ENCODE measurements around the gene EML6. TPM values are rescaled to one million over a fixed set of nuclear protein-coding genes. Genes with fewer than 3 reads are reported as not detected.

EML6 gene
- total and polyA plus RNA-seq, 5 donors: 0.26 to 1.5 (median 0.72) TPM

DNA sequence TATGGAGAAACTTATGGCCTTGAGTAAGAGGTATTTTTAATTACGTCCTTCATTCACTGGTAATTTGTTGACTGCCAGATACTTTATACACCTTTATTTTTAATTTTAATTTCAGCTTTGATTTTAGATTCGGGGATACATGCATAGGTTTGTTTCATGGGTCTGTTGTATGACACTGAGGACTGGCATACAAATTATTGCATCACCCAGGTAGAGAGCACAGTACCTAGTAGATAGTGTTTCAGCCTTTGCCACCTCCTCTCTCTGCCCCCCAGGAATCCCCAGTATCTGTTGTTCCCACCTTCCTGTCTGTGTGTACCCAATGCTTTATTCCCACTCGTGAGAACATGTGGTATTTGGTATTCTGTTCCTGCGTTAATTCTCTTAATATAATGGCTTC is 188.8 kb downstream of the EML6 start:
- intact Hi-C loops (cut with DNase I): no loop called here
- no peak for ATAC-seq
- DNase-seq: no peak
- Histone ChIP-seq H3K27me3 (ENCODE audit: control insufficient read depth, insufficient read depth) (no peaks in the 10 kb centered on the region), H3K27ac (ENCODE audit: low read length) (no peak overlapping the region), H3K4me3 (ENCODE audit: low read length) (no peak overlapping the region), H3K9me3 (ENCODE audit: control insufficient read depth, low read length) (no peaks in the 10 kb centered on the region), H3K4me1 (ENCODE audit: control insufficient read depth, insufficient read depth, low read length) (no peaks in the 10 kb centered on the region)
- 91% methylated on average over 4 of the region's 4 CpGs for WGBS

DNA sequence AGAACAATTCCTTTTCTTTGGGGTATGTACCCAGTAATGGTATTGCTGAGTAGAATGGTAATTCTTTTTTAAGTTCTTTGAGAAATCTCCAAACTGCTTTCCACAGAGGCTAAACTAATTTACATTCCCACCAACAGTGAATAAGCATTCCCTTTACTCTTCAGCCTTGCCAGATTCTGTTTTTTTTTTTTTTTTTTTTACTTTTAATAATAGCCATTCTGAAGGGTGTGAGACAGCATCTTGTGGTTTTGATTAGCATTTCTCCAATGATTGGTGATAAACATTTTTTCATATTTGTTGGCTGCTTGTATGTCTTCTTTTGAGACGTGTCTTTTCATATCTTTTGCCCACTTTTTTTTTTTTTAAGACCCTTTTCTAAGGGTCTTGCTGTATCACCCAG is 189.4 kb downstream of the EML6 start:
- no peak for ATAC-seq

DNA sequence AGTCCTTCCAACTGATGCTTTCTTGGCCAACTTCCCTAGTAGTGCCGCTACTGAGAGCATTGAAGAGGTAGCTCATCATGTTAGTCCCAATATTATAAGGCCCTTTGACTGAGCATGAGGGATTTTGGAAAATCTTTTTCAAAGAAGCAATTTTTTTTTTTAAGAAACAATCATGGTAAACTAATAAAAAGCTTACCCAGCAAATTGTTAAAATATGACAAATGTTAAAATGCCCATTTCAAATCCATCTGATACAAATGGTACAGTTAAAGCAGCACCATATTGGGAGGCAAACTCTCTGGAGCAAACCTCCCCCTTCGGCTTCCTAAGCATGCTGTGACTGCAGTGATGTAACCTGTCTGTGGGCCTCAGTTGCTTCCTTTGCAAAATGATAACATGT is 191.2 kb downstream of the EML6 start:
- 95% methylated on average over 2 of the region's 2 CpGs for WGBS
- H3K4me1 ChIP-seq (ENCODE audit: control insufficient read depth, insufficient read depth, low read length): no peaks in the 10 kb centered on the region
- ATAC-seq (no peak), DNase-seq (no peak)
- no peak overlapping the region for H3K27ac ChIP-seq (ENCODE audit: low read length)
- H3K4me3 ChIP-seq (ENCODE audit: low read length): no peak overlapping the region
- no peaks in the 10 kb centered on the region for H3K27me3 ChIP-seq (ENCODE audit: control insufficient read depth, insufficient read depth)
- intact Hi-C loops (cut with DNase I): no loop called here
- no peaks in the 10 kb centered on the region for H3K9me3 ChIP-seq (ENCODE audit: control insufficient read depth, low read length)

More for the DNA sequence above, 189.4 kb downstream of the EML6 start:
- no peak overlapping the region for H3K4me3 ChIP-seq (ENCODE audit: low read length)
- WGBS: 53% methylated on average over 1 of the region's 1 CpG
- H3K9me3 ChIP-seq (ENCODE audit: control insufficient read depth, low read length): no peaks in the 10 kb centered on the region
- no peaks in the 10 kb centered on the region for H3K27me3 ChIP-seq (ENCODE audit: control insufficient read depth, insufficient read depth)
- H3K27ac ChIP-seq (ENCODE audit: low read length): no peak overlapping the region
- H3K4me1 ChIP-seq (ENCODE audit: control insufficient read depth, insufficient read depth, low read length): no peaks in the 10 kb centered on the region
- intact Hi-C loops (cut with DNase I): no loop called here
- DNase-seq: no peak

DNA sequence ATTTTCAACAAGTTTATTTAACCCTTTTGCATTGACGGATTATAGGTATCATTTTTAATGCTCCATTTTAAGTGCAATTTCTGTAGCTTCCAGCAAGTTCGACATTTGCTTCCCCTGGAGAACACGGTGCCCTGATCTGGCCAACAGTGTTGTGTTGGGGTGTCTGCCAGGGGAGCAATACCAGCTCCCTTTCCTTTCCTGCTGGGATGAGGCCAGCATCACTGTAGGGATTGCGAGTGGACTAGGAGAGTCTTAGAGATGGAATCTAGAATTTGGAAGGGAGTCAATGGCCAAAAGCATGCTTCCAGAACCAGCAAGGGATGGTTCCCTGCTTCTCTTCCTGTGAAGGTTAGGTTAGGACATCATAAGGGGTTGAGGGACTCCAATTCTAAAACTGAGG is 191.6 kb downstream of the EML6 start:
- H3K4me3 ChIP-seq (ENCODE audit: low read length): no peak overlapping the region
- H3K9me3 ChIP-seq (ENCODE audit: control insufficient read depth, low read length): no peaks in the 10 kb centered on the region
- H3K4me1 ChIP-seq (ENCODE audit: control insufficient read depth, insufficient read depth, low read length): no peaks in the 10 kb centered on the region
- H3K27me3 ChIP-seq (ENCODE audit: control insufficient read depth, insufficient read depth): no peaks in the 10 kb centered on the region
- DNase-seq: no peak
- intact Hi-C loops (cut with DNase I): no loop called here
- 78% methylated on average over 4 of the region's 4 CpGs for WGBS
- H3K27ac ChIP-seq (ENCODE audit: low read length): no peak overlapping the region
- ATAC-seq: no peak

DNA sequence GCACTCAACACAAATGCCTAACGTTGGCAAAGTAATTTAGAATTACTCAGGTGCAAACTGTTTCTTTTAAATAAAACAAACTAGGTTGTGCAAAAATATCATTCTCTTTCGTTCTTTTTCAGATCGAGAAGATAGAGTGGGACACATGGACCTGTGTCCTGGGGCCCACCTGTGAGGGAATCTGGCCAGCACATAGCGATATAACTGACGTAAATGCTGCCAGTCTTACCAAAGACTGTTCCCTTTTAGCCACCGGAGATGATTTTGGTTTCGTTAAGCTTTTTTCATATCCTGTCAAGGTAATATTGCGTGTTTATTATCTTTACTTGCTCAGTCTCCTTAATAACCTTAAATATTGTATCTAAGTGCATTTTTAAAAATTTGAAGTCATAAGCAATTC is 193.2 kb downstream of the EML6 start:
- no peaks in the 10 kb centered on the region for H3K27me3 ChIP-seq (ENCODE audit: control insufficient read depth, insufficient read depth)
- H3K4me3 ChIP-seq (ENCODE audit: low read length): no peak overlapping the region
- no peak overlapping the region for H3K27ac ChIP-seq (ENCODE audit: low read length)
- DNase-seq (no peak), ATAC-seq (no peak)
- intact Hi-C loops (cut with DNase I): no loop called here
- H3K4me1 ChIP-seq (ENCODE audit: control insufficient read depth, insufficient read depth, low read length): no peaks in the 10 kb centered on the region
- WGBS: 94% methylated on average over 8 of the region's 8 CpGs
- no peaks in the 10 kb centered on the region for H3K9me3 ChIP-seq (ENCODE audit: control insufficient read depth, low read length)

DNA sequence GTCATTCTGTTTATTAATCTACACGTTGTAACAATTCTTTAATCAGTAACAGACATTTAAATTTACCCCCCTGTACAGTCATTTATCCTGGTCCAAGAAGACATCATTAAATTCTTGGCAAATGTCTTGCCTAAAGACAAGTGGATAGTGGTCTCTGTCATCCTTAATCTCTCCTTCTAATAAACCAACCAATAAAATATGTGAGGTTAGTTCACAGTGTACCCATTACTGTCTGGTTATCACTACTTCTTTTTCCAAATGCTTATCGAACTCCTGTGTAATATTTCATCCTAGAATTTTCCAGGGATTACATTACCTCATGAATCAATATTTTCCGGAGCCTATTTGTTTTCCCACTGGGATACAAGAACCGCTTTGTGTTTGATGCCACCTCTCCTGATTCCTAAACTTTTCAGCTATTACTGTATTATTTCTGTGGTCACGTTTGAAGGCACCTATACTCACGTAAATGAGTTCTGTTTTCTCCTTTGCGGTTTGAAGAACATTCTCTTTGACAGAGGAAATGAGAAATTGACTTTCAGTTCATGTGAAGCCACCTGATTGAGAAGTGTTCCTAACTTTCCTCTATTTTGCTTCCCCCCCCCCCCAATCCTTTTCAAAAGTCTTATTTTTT is 195.3 kb downstream of the EML6 start:
- DNase-seq (no peak), ATAC-seq (no peak)
- Histone ChIP-seq H3K27me3 (ENCODE audit: control insufficient read depth, insufficient read depth) (no peaks in the 10 kb centered on the region), H3K9me3 (ENCODE audit: control insufficient read depth, low read length) (no peaks in the 10 kb centered on the region), H3K4me3 (ENCODE audit: low read length) (no peak overlapping the region), H3K4me1 (ENCODE audit: control insufficient read depth, insufficient read depth, low read length) (no peaks in the 10 kb centered on the region), H3K27ac (ENCODE audit: low read length) (no peak overlapping the region)
- intact Hi-C loops (cut with DNase I): no loop called here
- 82% methylated on average over 7 of the region's 7 CpGs for WGBS

DNA sequence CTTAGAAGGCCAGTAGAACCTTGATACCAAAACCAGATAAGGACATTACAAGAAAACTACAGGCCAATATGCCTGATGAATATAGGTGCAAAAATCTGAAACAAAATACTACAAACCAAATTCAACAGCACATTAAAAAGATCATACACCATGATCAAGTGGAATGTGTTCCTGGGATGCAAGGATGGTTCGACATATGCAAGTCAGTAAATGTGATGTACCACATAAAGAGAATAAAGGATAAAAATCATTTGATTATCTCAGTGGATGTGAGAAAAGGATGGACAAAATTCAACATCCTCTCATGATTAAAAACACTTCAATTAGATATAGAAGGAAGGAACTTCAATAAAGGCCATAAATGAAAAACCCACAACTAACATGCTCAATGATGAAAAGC is 197.2 kb downstream of the EML6 start:
- Histone ChIP-seq H3K4me3 (ENCODE audit: low read length) (no peak overlapping the region), H3K4me1 (ENCODE audit: control insufficient read depth, insufficient read depth, low read length) (no peaks in the 10 kb centered on the region), H3K27ac (ENCODE audit: low read length) (no peak overlapping the region), H3K9me3 (ENCODE audit: control insufficient read depth, low read length) (no peaks in the 10 kb centered on the region), H3K27me3 (ENCODE audit: control insufficient read depth, insufficient read depth) (no peaks in the 10 kb centered on the region)
- DNase-seq (no peak), ATAC-seq (no peak)
- intact Hi-C loops (cut with DNase I): no loop called here
- WGBS: 99% methylated on average over 1 of the region's 1 CpG

DNA sequence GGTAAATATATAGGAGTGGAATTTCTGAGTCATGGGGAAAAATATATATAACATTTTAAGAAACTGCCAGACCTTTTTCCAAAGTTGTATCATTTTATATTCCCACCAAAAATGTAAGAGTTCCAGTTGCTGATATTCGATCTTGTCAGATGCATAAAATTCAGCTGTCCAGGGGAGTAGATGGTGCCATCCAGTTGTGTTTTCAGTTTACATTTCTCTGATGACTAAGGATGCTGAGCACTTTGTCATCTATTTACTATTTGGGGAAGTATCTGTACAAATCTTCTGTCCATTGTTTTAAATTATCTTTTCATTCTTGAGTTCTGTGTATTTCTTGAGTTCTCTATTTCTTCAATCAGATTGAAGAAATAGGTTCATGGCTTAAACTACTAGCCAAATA is 200.7 kb downstream of the EML6 start:
- Histone ChIP-seq H3K27me3 (ENCODE audit: control insufficient read depth, insufficient read depth) (no peaks in the 10 kb centered on the region), H3K9me3 (ENCODE audit: control insufficient read depth, low read length) (no peaks in the 10 kb centered on the region), H3K4me1 (ENCODE audit: control insufficient read depth, insufficient read depth, low read length) (no peaks in the 10 kb centered on the region), H3K27ac (ENCODE audit: low read length) (no peak overlapping the region), H3K4me3 (ENCODE audit: low read length) (no peak overlapping the region)
- ATAC-seq (no peak), DNase-seq (no peak)
- WGBS: 90% methylated on average over 1 of the region's 1 CpG
- intact Hi-C loops (cut with DNase I): no loop called here

DNA sequence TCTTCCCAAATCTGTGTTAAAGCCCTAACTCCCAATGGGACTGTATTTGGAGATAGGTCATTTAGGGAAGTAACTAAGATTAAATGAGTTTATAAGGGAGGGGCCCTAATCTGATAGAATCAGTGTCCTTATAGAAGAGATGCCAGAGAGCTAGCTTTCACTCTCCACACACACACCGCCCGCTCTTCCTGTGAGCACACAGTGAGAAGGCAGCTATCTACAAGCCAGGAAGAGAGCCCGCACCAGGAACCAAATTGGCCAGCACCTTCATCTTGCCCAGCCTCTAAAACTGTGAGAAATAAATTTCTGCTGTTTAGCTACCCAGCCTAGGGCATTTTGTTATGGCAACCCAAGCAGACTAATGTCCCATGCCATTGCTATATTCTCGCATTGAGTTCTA is 201.6 kb downstream of the EML6 start:
- intact Hi-C loops (cut with DNase I): no loop called here
- no peaks in the 10 kb centered on the region for H3K9me3 ChIP-seq (ENCODE audit: control insufficient read depth, low read length)
- DNase-seq (no peak), ATAC-seq (no peak)
- no peak overlapping the region for H3K4me3 ChIP-seq (ENCODE audit: low read length)
- no peaks in the 10 kb centered on the region for H3K27me3 ChIP-seq (ENCODE audit: control insufficient read depth, insufficient read depth)
- no peaks in the 10 kb centered on the region for H3K4me1 ChIP-seq (ENCODE audit: control insufficient read depth, insufficient read depth, low read length)
- H3K27ac ChIP-seq (ENCODE audit: low read length): no peak overlapping the region
- 92% methylated on average over 4 of the region's 4 CpGs for WGBS

DNA sequence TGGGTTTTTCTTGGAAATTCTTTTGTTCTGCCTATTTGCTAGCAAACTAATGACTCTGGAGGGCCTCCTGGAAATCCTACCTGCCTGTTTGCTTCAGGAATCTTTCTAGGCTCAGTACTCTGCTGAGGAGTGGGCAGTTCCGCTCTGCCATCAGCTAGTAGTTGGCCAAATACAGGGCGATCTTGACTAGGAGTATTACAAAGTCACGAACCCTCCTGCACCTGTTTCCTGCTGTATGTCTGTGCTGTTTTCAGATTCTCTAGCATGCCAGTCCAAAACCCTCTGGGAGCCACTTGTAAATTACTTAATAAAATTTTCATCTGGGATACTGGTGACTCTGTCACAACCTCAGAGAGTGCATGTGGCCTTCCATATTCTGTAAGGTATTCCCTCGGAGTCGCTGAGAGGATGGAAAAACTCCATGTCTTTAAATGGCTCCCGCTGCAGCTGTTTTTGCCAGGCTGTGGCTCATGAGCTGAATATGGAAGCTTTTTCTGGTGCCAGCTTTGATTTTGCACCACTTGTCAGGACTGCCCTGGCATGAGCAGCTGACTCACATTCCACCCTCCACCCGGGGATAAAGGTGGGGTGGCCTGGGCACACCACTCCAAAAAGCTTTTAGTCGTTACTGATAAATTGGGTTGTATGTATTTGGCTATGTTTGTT is 203.8 kb downstream of the EML6 start:
- Histone ChIP-seq H3K9me3 (ENCODE audit: control insufficient read depth, low read length) (no peaks in the 10 kb centered on the region), H3K4me1 (ENCODE audit: control insufficient read depth, insufficient read depth, low read length) (no peaks in the 10 kb centered on the region), H3K27ac (ENCODE audit: low read length) (no peak overlapping the region), H3K27me3 (ENCODE audit: control insufficient read depth, insufficient read depth) (no peaks in the 10 kb centered on the region), H3K4me3 (ENCODE audit: low read length) (no peak overlapping the region)
- DNase-seq (no peak), ATAC-seq (no peak)
- intact Hi-C loops (cut with DNase I): no loop called here
- WGBS: 80% methylated on average over 8 of the region's 8 CpGs

DNA sequence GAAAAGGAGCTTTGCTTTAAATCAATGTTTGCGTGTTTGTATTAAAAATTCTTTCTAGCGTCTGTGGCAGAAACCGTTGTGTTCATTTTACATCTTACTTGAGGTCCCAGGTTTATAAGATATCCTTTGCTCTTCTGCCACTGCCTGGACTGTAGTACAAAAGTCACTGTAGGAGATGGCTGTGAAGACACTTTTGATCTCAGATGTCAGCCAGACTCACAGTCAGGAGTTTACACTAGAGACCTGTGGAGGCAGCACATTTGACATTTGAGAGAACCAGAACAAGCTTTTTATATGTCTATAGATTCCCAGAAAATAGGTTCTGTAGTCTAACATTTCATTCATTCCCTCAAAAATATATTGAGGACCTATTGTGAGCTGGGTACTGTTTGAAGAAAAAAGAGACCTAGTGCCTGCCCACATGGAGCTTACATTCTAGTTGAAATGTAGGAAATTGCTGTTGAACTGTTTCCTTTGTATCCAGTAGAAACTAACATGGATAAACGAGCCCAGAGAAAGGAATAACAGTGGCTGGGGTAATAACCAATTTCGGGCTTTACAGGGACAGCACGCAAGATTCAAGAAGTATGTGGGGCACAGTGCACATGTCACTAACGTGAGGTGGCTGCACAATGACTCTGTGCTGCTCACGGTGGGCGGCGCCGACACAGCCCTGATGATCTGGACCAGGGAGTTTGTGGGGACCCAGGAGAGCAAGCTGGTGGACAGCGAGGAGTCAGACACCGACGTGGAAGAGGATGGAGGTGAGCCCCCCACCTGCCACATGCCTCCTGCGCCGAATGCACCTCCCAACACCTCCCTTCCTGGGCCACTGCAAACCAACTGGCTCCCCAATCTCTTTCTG is 204.5 kb downstream of the EML6 start:
- no peaks in the 10 kb centered on the region for H3K9me3 ChIP-seq (ENCODE audit: control insufficient read depth, low read length)
- intact Hi-C loops (cut with DNase I): no loop called here
- ATAC-seq (no peak), DNase-seq (no peak)
- H3K27me3 ChIP-seq (ENCODE audit: control insufficient read depth, insufficient read depth): no peaks in the 10 kb centered on the region
- WGBS: 91% methylated on average over 16 of the region's 16 CpGs
- no peak overlapping the region for H3K4me3 ChIP-seq (ENCODE audit: low read length)
- H3K4me1 ChIP-seq (ENCODE audit: control insufficient read depth, insufficient read depth, low read length): no peaks in the 10 kb centered on the region
- H3K27ac ChIP-seq (ENCODE audit: low read length): no peak overlapping the region

Measured in right cardiac atrium (tissue), 5 donors.